Left lung (tissue), 10 donors: ENCODE data around the gene EPHB2. TPM values are rescaled to one million over a fixed set of nuclear protein-coding genes. Genes with fewer than 3 reads are reported as not detected.

Experiments used
- ATAC-seq: fragments of 200-7000 bp; cut with Tn5 transposase; one replicate; pipeline ENCODE4 v1.9.1; 2020; ENCODE audit warnings: moderate library complexity
- DNase-seq, 4 donors: peaks; one replicate each; pipeline ENCODE4 v3.0.0-alpha.2; 2013 to 2020
- H3K27ac ChIP-seq, 2 donors: fragments of 200-600 bp; sonication (generic) in 1 of 2; one replicate each; pipeline versions ENCODE4 v1.5.0 to v1.8.0; 2020 to 2021
- H3K27me3 ChIP-seq, 2 donors: fragments of 200-600 bp; sonication (generic) in 1 of 2; one replicate each; pipeline versions ENCODE4 v1.5.0 to v1.8.0; 2020 to 2021
- H3K36me3 ChIP-seq, 2 donors: fragments of 200-600 bp; sonication (generic) in 1 of 2; one replicate each; pipeline versions ENCODE4 v1.5.0 to v1.8.0; 2020 to 2021
- H3K4me1 ChIP-seq, 2 donors: fragments of 200-600 bp; one replicate each; pipeline ENCODE4 v1.8.0; 2021
- H3K4me3 ChIP-seq, 2 donors: fragments of 200-600 bp; sonication (generic) in 1 of 2; one replicate each; pipeline versions ENCODE4 v1.5.0 to v1.8.0; 2020 to 2021; ENCODE audit warnings: mild to moderate bottlenecking in 1 of 2
- H3K9me3 ChIP-seq, 2 donors: fragments of 200-600 bp; sonication (generic) in 1 of 2; one replicate each; pipeline versions ENCODE4 v1.5.0 to v1.8.0; 2020 to 2021
- CTCF ChIP-seq, 2 donors: fragments of 200-600 bp; sonication (generic) in 1 of 2; IDR thresholded peaks; one replicate each; pipeline versions ENCODE4 v1.5.0 to v1.8.0; 2021; ENCODE audit warnings: antibody characterized with exemption in 2 of 2
- intact Hi-C, 2 donors: fragments of 100-400 bp; cut with DNase I; formaldehyde crosslinking; loops; one replicate each; pipeline versions ENCODE4 v1.11.2 to v1.14.2; 2022
- polyA plus RNA-seq, 6 donors: library from polyadenylated mRNA; unstranded; fragments of 120-200 nt; gene quantifications; one replicate each; pipeline ENCODE4 v1.2.1, GENCODE V29; 2013; ENCODE audit not compliant: insufficient read length in 6 of 6
- total RNA-seq, 2 donors: library from RNA; stranded (reverse); fragmentation: NEBNext Ultra II Directional; extraction: Animal tissue kit (Norgen Biotek cat#: 25700); gene quantifications; one replicate each; pipeline ENCODE4 v1.2.1, GENCODE V29; 2021
- donor health status: DM: no; HTN: yes; CAD: no.
- donor health status: DM: no; HTN: no; CAD: no.

The EPHB2 gene
- total and polyA plus RNA-seq, 8 donors = 11.3 to 21.0 (median 17.2) TPM

GRCh38 chr1:22917989-22918388, 207.3 kb downstream of the EPHB2 start:
- no peak overlapping the region for H3K27ac ChIP-seq
- H3K4me3 ChIP-seq = no peak overlapping the region
- peaks cover 0 to 21% of the 10 kb centered on the region in 2 donors for H3K27me3 ChIP-seq
- no peak for DNase-seq
- intact Hi-C loops = no loop called here
- ATAC-seq = no peak
- no peaks in the 10 kb centered on the region for H3K4me1 ChIP-seq
- H3K36me3 ChIP-seq = no peaks in the 10 kb centered on the region
- no peak for TF ChIP-seq CTCF (IDR thresholded peaks at IDR 0.05)
- no peaks in the 10 kb centered on the region for H3K9me3 ChIP-seq

GRCh38 chr1:22918644-22919043, 208.0 kb downstream of the EPHB2 start:
- H3K9me3 ChIP-seq = no peaks in the 10 kb centered on the region
- no peak for ATAC-seq
- no peak overlapping the region for H3K27ac ChIP-seq
- no peak overlapping the region for H3K4me3 ChIP-seq
- no peak for TF ChIP-seq CTCF (IDR thresholded peaks at IDR 0.05)
- DNase-seq = no peak
- H3K36me3 ChIP-seq = no peaks in the 10 kb centered on the region
- no peaks in the 10 kb centered on the region for H3K4me1 ChIP-seq
- intact Hi-C loops = no loop called here
- H3K27me3 ChIP-seq = peaks cover 0 to 23% of the 10 kb centered on the region in 2 donors

DNA sequence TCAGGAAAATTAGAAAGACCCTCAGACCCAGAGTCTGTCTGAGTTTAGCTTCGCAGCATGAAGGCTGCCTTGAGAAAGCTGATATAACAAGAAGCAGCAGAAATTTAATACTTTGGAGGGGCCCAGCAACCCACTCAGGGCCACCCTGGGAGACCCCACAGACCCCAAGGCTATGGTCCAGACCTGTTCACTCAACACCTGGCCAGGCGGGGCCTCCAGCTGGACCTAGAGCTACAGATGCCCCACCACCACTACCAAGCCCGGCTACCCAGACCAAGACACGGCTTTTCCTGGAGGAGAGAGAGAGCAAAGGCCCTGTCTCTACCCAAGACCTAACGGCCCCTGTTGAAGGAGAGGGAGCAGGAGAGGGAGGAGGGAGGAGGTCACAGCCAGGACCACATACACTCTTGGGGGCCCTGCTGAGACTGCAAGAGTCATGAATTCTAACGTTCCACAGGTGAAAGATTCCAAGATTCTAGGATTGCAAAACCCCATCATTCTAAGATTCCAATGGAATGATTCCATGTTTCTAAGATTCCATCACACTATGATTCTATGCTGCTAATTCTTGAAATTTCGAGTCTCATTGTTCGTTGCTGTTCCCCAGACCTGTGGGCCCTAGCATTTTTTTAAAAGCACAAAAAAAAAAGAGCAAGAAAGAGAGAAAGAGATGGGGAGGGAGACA, 208.8 kb downstream of the EPHB2 start:
- no peak for DNase-seq
- TF ChIP-seq CTCF (IDR thresholded peaks at IDR 0.05) = no peak
- ATAC-seq = no peak

GRCh38 chr1:22920026-22920733, 209.5 kb downstream of the EPHB2 start:
- no peak for TF ChIP-seq CTCF (IDR thresholded peaks at IDR 0.05)
- Histone ChIP-seq H3K27me3 (peaks cover 0 to 26% of the 10 kb centered on the region in 2 donors), H3K4me1 (no peaks in the 10 kb centered on the region), H3K4me3 (no peak overlapping the region), H3K27ac (no peak overlapping the region), H3K9me3 (no peaks in the 10 kb centered on the region), H3K36me3 (no peaks in the 10 kb centered on the region)
- no peak for ATAC-seq
- intact Hi-C loops = loop anchor here in 1 of 2 donors (10.0 kb wide), 1 partner anchor 245 kb away; no protein-coding TSS in a partner anchor
- DNase-seq = no peak

More for the DNA sequence above, 208.8 kb downstream of the EPHB2 start:
- Histone ChIP-seq H3K4me3 (no peak overlapping the region), H3K27ac (no peak overlapping the region), H3K9me3 (no peaks in the 10 kb centered on the region), H3K27me3 (peaks cover 0 to 26% of the 10 kb centered on the region in 2 donors), H3K4me1 (no peaks in the 10 kb centered on the region), H3K36me3 (no peaks in the 10 kb centered on the region)
- intact Hi-C loops = loop anchor here in 1 of 2 donors (10.0 kb wide), 1 partner anchor 245 kb away; no protein-coding TSS in a partner anchor
